ENCODE data around the gene SPON1.

DNA sequence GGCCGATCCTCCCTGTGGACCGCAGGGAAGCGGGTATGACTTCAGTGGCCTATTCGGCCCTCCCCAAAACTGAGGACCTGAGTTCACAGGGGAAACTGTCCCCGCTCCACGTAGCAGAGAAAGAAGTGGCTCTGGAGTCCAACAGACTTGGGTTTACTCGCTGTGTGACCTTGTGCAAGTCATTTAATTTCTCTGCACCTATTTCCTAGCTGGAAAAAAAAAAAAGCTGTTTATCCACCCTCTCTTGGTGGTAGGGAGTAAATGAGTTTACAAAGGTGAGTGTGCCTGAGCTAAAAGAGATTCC is 2.2 kb downstream of the SPON1 start:
- TF ChIP-seq, protein P1, sequence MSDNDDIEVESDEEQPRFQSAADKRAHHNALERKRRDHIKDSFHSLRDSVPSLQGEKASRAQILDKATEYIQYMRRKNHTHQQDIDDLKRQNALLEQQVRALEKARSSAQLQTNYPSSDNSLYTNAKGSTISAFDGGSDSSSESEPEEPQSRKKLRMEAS (IDR thresholded peaks at IDR 0.05; ENCODE audit: low read depth, low read length), result no peak
- no peak for TF ChIP-seq BACH1 (IDR thresholded peaks at IDR 0.05; ENCODE audit: borderline replicate concordance)
- TF ChIP-seq, protein P2, sequence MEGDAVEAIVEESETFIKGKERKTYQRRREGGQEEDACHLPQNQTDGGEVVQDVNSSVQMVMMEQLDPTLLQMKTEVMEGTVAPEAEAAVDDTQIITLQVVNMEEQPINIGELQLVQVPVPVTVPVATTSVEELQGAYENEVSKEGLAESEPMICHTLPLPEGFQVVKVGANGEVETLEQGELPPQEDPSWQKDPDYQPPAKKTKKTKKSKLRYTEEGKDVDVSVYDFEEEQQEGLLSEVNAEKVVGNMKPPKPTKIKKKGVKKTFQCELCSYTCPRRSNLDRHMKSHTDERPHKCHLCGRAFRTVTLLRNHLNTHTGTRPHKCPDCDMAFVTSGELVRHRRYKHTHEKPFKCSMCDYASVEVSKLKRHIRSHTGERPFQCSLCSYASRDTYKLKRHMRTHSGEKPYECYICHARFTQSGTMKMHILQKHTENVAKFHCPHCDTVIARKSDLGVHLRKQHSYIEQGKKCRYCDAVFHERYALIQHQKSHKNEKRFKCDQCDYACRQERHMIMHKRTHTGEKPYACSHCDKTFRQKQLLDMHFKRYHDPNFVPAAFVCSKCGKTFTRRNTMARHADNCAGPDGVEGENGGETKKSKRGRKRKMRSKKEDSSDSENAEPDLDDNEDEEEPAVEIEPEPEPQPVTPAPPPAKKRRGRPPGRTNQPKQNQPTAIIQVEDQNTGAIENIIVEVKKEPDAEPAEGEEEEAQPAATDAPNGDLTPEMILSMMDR (IDR thresholded peaks at IDR 0.05 in 2 of 3, conservative IDR thresholded peaks at IDR 0.05 in 1 of 3; ENCODE audit: control insufficient read depth in 2 of 3, extremely low read depth in 1 of 3, insufficient read depth in 1 of 3, low read depth in 3 of 3, low read length in 3 of 3), result no peak
